A549 (cell line): ENCODE measurements around the gene COX5B.

Experiments used
- CEBPB ChIP-seq, 2 experiments: fragments of >200 bp in 1 of 2; sonication (Bioruptor Twin) in 1 of 2; formaldehyde crosslinking in 1 of 2; IDR thresholded peaks; 2 replicates each; pipeline ENCODE4 v1.6.1; 2012 to 2016
- CHD4 ChIP-seq: fragments of 200-600 bp; sonication (generic); IDR thresholded peaks from 2 replicates; pipeline ENCODE4 v1.6.1; 2016; ENCODE audit warnings: antibody characterized with exemption, mild to moderate bottlenecking, borderline replicate concordance
- CTCF ChIP-seq: fragments of >200 bp; sonication (Bioruptor Twin); formaldehyde crosslinking; IDR thresholded peaks from 3 replicates; pipeline ENCODE4 v1.5.1; 2016
- EP300 ChIP-seq, 2 experiments: fragments of >200 bp; sonication (Bioruptor Twin); formaldehyde crosslinking; IDR thresholded peaks; 2 replicates in 1 of 2; 3 replicates in 1 of 2; pipeline ENCODE4 v1.6.1; 2016 to 2017
- ESRRA ChIP-seq: fragments of 150-350 bp; IDR thresholded peaks from 2 replicates; pipeline ENCODE4 v1.6.1; 2014; ENCODE audit warnings: mild to moderate bottlenecking, low read length, borderline replicate concordance
- GATA3 ChIP-seq: IDR thresholded peaks from 2 replicates; pipeline ENCODE4 v1.6.1; 2012; ENCODE audit warnings: borderline replicate concordance
- MAX ChIP-seq: IDR thresholded peaks from 2 replicates; pipeline ENCODE4 v1.6.1; 2012
- RAD21 ChIP-seq, 2 experiments: fragments of >200 bp in 1 of 2; sonication (Bioruptor Twin) in 1 of 2; formaldehyde crosslinking in 1 of 2; IDR thresholded peaks in 1 of 2; conservative IDR thresholded peaks in 1 of 2; 2 replicates in 1 of 2; 3 replicates in 1 of 2; pipeline ENCODE4 v1.6.1; 2012 to 2018; ENCODE audit warnings: inconsistent platforms in 1 of 2
- SMC3 ChIP-seq: fragments of >200 bp; sonication (Bioruptor Twin); formaldehyde crosslinking; IDR thresholded peaks from 3 replicates; pipeline ENCODE4 v1.6.1; 2018; ENCODE audit warnings: inconsistent platforms
- SREBF2 ChIP-seq: fragments of 450-650 bp; IDR thresholded peaks from 2 replicates; pipeline ENCODE4 v1.6.1; 2014; ENCODE audit warnings: mild to moderate bottlenecking, moderate library complexity
- ZSCAN20 ChIP-seq: fragments of 250-450 bp; sonication (Bioruptor Pico); IDR thresholded peaks from 2 replicates; pipeline ENCODE4 v1.8.0; 2022; ENCODE audit warnings: mild to moderate bottlenecking, moderate library complexity

- TF ChIP-seq CTCF (no peak), CEBPB (IDR thresholded peaks at IDR 0.05) (no peak), ZSCAN20 (CRISPR knock-in tag) (no peak), MAX (no peak), ESRRA (no peak), EP300 (IDR thresholded peaks at IDR 0.05) (no peak), RAD21 (conservative IDR thresholded peaks at IDR 0.05 in 1 of 2, IDR thresholded peaks at IDR 0.05 in 1 of 2) (no peak), CHD4 (no peak), SMC3 (no peak), SREBF2 (no peak), GATA3 (no peak)
Observed at GRCh38 chr2:97653473-97653872, 7.6 kb downstream of the COX5B start.
